K562 (cell line): Measurements from ENCODE around the gene ING2. TPM values are rescaled to one million over a fixed set of nuclear protein-coding genes. Genes with fewer than 3 reads are reported as not detected.

Experiments used
- BCOR ChIP-seq: fragments of 450-650 bp; IDR thresholded peaks from 2 replicates; pipeline ENCODE4 v1.6.1; 2016
- CXXC5 ChIP-seq: fragments of 250-450 bp; sonication (Bioruptor Pico); IDR thresholded peaks from 2 replicates; pipeline ENCODE4 v1.8.0; 2022; ENCODE audit warnings: inconsistent platforms, mild to moderate bottlenecking, moderate library complexity
- MAFF ChIP-seq: IDR thresholded peaks from 2 replicates; pipeline ENCODE4 v1.6.1; 2012; ENCODE audit warnings: low read length, improper control_type of control experiment
- RBM17 ChIP-seq: fragments of 200-400 bp; formaldehyde crosslinking; IDR thresholded peaks from 2 replicates; pipeline ENCODE4 v1.6.1; 2017; ENCODE audit warnings: low read depth, mild to moderate bottlenecking, low read length, borderline replicate concordance
- SAP30 ChIP-seq: fragments of 200-600 bp; sonication (generic); IDR thresholded peaks from 2 replicates; pipeline ENCODE4 v1.6.1; 2012; ENCODE audit warnings: borderline replicate concordance, low read depth, mild to moderate bottlenecking, moderate library complexity, low read length, control low read depth, inconsistent platforms; ENCODE audit not compliant: insufficient read depth, poor library complexity, severe bottlenecking
- ZC3H8 ChIP-seq: fragments of 450-650 bp; IDR thresholded peaks from 2 replicates; pipeline ENCODE4 v1.6.1; 2017
- ZNF57 ChIP-seq: fragments of 450-650 bp; formaldehyde crosslinking; IDR thresholded peaks from 2 replicates; pipeline ENCODE4 v1.4.0; 2020; ENCODE audit warnings: mild to moderate bottlenecking, moderate library complexity
- polyA plus RNA-seq, 8 experiments: library from polyadenylated mRNA; depleted of rRNA in 4 of 8; stranded (reverse) in 5 of 8; unstranded in 3 of 8; fragments of >200 nt; fragmentation: Nextera tagmentation in 2 of 8; fragmentation: Illumina TruSeq in 1 of 8; extraction: Ambion mirVana in 2 of 8; extraction: Trizol in 1 of 8; gene quantifications; 2 replicates each; pipeline versions ENCODE4 v1.2.1 to v1.2.3, GENCODE V29; 2011 to 2014; ENCODE audit warnings: inconsistent platforms in 1 of 8, missing spikeins in 1 of 8
- total RNA-seq, 7 experiments: library from RNA; depleted of rRNA in 6 of 7; stranded (reverse); fragments of >200 nt in 6 of 7; fragmentation: Illumina TruSeq in 2 of 7; extraction: Trizol in 2 of 7; gene quantifications; 2 replicates each; pipeline versions ENCODE4 v1.2.1 to v1.2.3, GENCODE V29; 2011 to 2021; ENCODE audit warnings: low replicate concordance in 1 of 7
- TF ChIP-seq, protein P1 (sequence below): fragments of 200-800 bp; sonication (Bioruptor generic); IDR thresholded peaks from 2 replicates; pipeline ENCODE4 v1.6.1; 2017; ENCODE audit warnings: missing genetic modification characterization, missing compliant biosample characterization
- TF ChIP-seq, protein P2 (sequence below), 2 experiments: fragments of 450-650 bp in 1 of 2; sonication (generic) in 1 of 2; formaldehyde crosslinking in 1 of 2; IDR thresholded peaks; 2 replicates each; pipeline versions ENCODE4 v1.7.1 to v1.9.0; 2016 to 2022; ENCODE audit warnings: inconsistent platforms in 1 of 2, mild to moderate bottlenecking in 1 of 2, missing genetic modification reagents in 1 of 2
- TF ChIP-seq, protein P3 (sequence below): sonication (generic); formaldehyde crosslinking; IDR thresholded peaks from 2 replicates; pipeline ENCODE4 v1.8.0; 2023; ENCODE audit warnings: mild to moderate bottlenecking, missing genetic modification reagents
- TF ChIP-seq, protein P4 (sequence below): IDR thresholded peaks from 2 replicates; pipeline ENCODE4 v1.6.1; 2011; ENCODE audit not compliant: insufficient read length; ENCODE audit errors: extremely low read depth

Gene ING2
- total and polyA plus RNA-seq, 9 of the 15 experiments (the other 6 are each of a cell fraction or from before 2014, with no cell fraction given) = 2.9 to 21.4 (median 12.4) TPM

DNA sequence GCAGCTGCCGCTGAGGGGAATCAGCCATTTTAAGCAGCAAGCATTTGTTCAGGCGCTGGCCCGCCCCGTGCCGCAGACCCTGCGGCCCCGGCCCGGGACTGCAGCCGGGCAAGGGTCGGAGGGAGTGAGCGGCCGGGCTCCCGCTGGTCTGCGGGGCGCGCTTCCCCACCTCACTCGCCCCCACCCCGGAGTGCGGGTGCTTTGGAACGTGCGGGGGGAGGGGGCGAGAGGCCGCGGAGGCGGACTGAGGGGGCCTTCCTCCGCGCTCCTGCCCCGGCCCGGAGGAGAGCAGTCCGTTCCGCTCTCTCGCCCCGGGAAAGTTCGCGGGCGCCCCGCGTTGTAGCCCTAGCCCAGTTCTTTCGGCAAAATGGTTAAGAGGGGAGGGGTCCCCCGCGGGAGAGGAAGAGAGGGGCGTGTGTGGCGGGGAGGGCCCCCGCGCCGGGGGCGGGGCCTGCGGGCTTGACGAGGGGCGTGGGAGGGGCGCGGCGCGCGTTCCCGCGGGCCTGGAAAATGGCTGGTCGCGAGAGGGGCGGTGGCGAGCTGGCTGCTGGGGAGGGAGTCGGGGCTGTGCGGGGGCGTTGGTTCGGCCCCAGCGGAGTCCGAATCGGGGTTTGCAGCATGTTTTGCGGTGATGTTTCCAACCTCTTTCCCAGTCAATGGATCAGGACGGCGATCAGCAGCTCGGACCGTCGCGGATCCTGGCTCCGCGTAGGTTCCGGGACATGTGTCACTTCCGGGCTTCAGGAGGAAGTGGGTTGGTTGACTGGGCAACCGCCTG is 942 bp downstream of the ING2 start (continued):
- TF ChIP-seq, protein P1, sequence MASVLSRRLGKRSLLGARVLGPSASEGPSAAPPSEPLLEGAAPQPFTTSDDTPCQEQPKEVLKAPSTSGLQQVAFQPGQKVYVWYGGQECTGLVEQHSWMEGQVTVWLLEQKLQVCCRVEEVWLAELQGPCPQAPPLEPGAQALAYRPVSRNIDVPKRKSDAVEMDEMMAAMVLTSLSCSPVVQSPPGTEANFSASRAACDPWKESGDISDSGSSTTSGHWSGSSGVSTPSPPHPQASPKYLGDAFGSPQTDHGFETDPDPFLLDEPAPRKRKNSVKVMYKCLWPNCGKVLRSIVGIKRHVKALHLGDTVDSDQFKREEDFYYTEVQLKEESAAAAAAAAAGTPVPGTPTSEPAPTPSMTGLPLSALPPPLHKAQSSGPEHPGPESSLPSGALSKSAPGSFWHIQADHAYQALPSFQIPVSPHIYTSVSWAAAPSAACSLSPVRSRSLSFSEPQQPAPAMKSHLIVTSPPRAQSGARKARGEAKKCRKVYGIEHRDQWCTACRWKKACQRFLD (CRISPR knock-in tag) = 0 out of 2 replicates have a peak, but pooled peaks have one; percentile 65
- TF ChIP-seq ZNF57 (no peak), MAFF (no peak), SAP30 (no peak), CXXC5 (peak; percentile 54; the same call in 1 of the 2 replicates), RBM17 (no peak), BCOR (no peak), ZC3H8 (no peak)
- TF ChIP-seq, protein P2, sequence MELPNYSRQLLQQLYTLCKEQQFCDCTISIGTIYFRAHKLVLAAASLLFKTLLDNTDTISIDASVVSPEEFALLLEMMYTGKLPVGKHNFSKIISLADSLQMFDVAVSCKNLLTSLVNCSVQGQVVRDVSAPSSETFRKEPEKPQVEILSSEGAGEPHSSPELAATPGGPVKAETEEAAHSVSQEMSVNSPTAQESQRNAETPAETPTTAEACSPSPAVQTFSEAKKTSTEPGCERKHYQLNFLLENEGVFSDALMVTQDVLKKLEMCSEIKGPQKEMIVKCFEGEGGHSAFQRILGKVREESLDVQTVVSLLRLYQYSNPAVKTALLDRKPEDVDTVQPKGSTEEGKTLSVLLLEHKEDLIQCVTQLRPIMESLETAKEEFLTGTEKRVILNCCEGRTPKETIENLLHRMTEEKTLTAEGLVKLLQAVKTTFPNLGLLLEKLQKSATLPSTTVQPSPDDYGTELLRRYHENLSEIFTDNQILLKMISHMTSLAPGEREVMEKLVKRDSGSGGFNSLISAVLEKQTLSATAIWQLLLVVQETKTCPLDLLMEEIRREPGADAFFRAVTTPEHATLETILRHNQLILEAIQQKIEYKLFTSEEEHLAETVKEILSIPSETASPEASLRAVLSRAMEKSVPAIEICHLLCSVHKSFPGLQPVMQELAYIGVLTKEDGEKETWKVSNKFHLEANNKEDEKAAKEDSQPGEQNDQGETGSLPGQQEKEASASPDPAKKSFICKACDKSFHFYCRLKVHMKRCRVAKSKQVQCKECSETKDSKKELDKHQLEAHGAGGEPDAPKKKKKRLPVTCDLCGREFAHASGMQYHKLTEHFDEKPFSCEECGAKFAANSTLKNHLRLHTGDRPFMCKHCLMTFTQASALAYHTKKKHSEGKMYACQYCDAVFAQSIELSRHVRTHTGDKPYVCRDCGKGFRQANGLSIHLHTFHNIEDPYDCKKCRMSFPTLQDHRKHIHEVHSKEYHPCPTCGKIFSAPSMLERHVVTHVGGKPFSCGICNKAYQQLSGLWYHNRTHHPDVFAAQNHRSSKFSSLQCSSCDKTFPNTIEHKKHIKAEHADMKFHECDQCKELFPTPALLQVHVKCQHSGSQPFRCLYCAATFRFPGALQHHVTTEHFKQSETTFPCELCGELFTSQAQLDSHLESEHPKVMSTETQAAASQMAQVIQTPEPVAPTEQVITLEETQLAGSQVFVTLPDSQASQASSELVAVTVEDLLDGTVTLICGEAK (IDR thresholded peaks at IDR 0.05) = peak; percentile 93
- TF ChIP-seq, protein P2 (CRISPR knock-in tag; IDR thresholded peaks at IDR 0.05) = no peak
- TF ChIP-seq, protein P3, sequence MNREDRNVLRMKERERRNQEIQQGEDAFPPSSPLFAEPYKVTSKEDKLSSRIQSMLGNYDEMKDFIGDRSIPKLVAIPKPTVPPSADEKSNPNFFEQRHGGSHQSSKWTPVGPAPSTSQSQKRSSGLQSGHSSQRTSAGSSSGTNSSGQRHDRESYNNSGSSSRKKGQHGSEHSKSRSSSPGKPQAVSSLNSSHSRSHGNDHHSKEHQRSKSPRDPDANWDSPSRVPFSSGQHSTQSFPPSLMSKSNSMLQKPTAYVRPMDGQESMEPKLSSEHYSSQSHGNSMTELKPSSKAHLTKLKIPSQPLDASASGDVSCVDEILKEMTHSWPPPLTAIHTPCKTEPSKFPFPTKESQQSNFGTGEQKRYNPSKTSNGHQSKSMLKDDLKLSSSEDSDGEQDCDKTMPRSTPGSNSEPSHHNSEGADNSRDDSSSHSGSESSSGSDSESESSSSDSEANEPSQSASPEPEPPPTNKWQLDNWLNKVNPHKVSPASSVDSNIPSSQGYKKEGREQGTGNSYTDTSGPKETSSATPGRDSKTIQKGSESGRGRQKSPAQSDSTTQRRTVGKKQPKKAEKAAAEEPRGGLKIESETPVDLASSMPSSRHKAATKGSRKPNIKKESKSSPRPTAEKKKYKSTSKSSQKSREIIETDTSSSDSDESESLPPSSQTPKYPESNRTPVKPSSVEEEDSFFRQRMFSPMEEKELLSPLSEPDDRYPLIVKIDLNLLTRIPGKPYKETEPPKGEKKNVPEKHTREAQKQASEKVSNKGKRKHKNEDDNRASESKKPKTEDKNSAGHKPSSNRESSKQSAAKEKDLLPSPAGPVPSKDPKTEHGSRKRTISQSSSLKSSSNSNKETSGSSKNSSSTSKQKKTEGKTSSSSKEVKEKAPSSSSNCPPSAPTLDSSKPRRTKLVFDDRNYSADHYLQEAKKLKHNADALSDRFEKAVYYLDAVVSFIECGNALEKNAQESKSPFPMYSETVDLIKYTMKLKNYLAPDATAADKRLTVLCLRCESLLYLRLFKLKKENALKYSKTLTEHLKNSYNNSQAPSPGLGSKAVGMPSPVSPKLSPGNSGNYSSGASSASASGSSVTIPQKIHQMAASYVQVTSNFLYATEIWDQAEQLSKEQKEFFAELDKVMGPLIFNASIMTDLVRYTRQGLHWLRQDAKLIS (CRISPR knock-in tag) = no peak; the same call in 1 of the 2 replicates
- TF ChIP-seq, protein P4, sequence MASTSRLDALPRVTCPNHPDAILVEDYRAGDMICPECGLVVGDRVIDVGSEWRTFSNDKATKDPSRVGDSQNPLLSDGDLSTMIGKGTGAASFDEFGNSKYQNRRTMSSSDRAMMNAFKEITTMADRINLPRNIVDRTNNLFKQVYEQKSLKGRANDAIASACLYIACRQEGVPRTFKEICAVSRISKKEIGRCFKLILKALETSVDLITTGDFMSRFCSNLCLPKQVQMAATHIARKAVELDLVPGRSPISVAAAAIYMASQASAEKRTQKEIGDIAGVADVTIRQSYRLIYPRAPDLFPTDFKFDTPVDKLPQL = no peak
